ENCODE measurements around the gene SCEL. TPM values are rescaled to one million over a fixed set of nuclear protein-coding genes. Genes with fewer than 3 reads are reported as not detected.

SCEL gene
- total RNA-seq, 1 donor from 2014 or later, result not detected

- H3K4me3 Mint-ChIP-seq (ENCODE audit: unreplicated experiment), result no peak overlapping the region
- H3K27ac Mint-ChIP-seq (ENCODE audit: unreplicated experiment), result no peak overlapping the region
- no peak for TF ChIP-seq CTCF (IDR thresholded peaks at IDR 0.05; ENCODE audit: partially characterized antibody, unreplicated experiment)
- no peaks in the 10 kb centered on the region for H3K9me3 Mint-ChIP-seq (ENCODE audit: unreplicated experiment)
- no peak for DNase-seq
- H3K36me3 Mint-ChIP-seq (ENCODE audit: unreplicated experiment), result no peaks in the 10 kb centered on the region
- H3K27me3 Mint-ChIP-seq (ENCODE audit: unreplicated experiment), result no peaks in the 10 kb centered on the region
- H3K4me1 Mint-ChIP-seq (ENCODE audit: low read depth, unreplicated experiment), result no peaks in the 10 kb centered on the region
These were observed 8.2 kb downstream of the SCEL start for GRCh38 chr13:77543711-77544110.

GRCh38 chr13:77544355-77544754 is 8.8 kb downstream of the SCEL start:
- no peaks in the 10 kb centered on the region for H3K9me3 Mint-ChIP-seq (ENCODE audit: unreplicated experiment)
- H3K36me3 Mint-ChIP-seq (ENCODE audit: unreplicated experiment), result no peaks in the 10 kb centered on the region
- H3K27me3 Mint-ChIP-seq (ENCODE audit: unreplicated experiment), result no peaks in the 10 kb centered on the region
- H3K4me3 Mint-ChIP-seq (ENCODE audit: unreplicated experiment), result no peak overlapping the region
- H3K27ac Mint-ChIP-seq (ENCODE audit: unreplicated experiment), result no peak overlapping the region
- no peaks in the 10 kb centered on the region for H3K4me1 Mint-ChIP-seq (ENCODE audit: low read depth, unreplicated experiment)
- no peak for DNase-seq
- TF ChIP-seq CTCF (IDR thresholded peaks at IDR 0.05; ENCODE audit: partially characterized antibody, unreplicated experiment), result no peak

GRCh38 chr13:77544758-77545338 is 9.3 kb downstream of the SCEL start:
- Mint-ChIP-seq H3K27me3 (ENCODE audit: unreplicated experiment) (no peaks in the 10 kb centered on the region), H3K4me1 (ENCODE audit: low read depth, unreplicated experiment) (no peaks in the 10 kb centered on the region), H3K4me3 (ENCODE audit: unreplicated experiment) (no peak overlapping the region), H3K27ac (ENCODE audit: unreplicated experiment) (no peak overlapping the region), H3K9me3 (ENCODE audit: unreplicated experiment) (no peaks in the 10 kb centered on the region), H3K36me3 (ENCODE audit: unreplicated experiment) (no peaks in the 10 kb centered on the region)
- no peak for DNase-seq
- no peak for TF ChIP-seq CTCF (IDR thresholded peaks at IDR 0.05; ENCODE audit: partially characterized antibody, unreplicated experiment)

GRCh38 chr13:77545626-77546412 is 10.3 kb downstream of the SCEL start:
- Mint-ChIP-seq H3K4me1 (ENCODE audit: low read depth, unreplicated experiment) (no peaks in the 10 kb centered on the region), H3K36me3 (ENCODE audit: unreplicated experiment) (no peaks in the 10 kb centered on the region), H3K27ac (ENCODE audit: unreplicated experiment) (no peak overlapping the region), H3K27me3 (ENCODE audit: unreplicated experiment) (no peaks in the 10 kb centered on the region), H3K4me3 (ENCODE audit: unreplicated experiment) (no peak overlapping the region), H3K9me3 (ENCODE audit: unreplicated experiment) (no peaks in the 10 kb centered on the region)
- no peak for TF ChIP-seq CTCF (IDR thresholded peaks at IDR 0.05; ENCODE audit: partially characterized antibody, unreplicated experiment)
- no peak for DNase-seq

GRCh38 chr13:77548095-77548494 is 12.6 kb downstream of the SCEL start:
- Mint-ChIP-seq H3K9me3 (ENCODE audit: unreplicated experiment) (no peaks in the 10 kb centered on the region), H3K27ac (ENCODE audit: unreplicated experiment) (no peak overlapping the region), H3K4me1 (ENCODE audit: low read depth, unreplicated experiment) (no peaks in the 10 kb centered on the region), H3K36me3 (ENCODE audit: unreplicated experiment) (no peaks in the 10 kb centered on the region), H3K27me3 (ENCODE audit: unreplicated experiment) (no peaks in the 10 kb centered on the region), H3K4me3 (ENCODE audit: unreplicated experiment) (no peak overlapping the region)
- TF ChIP-seq CTCF (IDR thresholded peaks at IDR 0.05; ENCODE audit: partially characterized antibody, unreplicated experiment), result no peak
- no peak for DNase-seq

Measured in glutamatergic neuron (in vitro differentiated cells).